Measurements from ENCODE around the gene NELFE. TPM values are rescaled to one million over a fixed set of nuclear protein-coding genes. Genes with fewer than 3 reads are reported as not detected.

NELFE gene
- total RNA-seq, 2 donors from 2014 or later: 69.7 to 70.9 TPM

DNA sequence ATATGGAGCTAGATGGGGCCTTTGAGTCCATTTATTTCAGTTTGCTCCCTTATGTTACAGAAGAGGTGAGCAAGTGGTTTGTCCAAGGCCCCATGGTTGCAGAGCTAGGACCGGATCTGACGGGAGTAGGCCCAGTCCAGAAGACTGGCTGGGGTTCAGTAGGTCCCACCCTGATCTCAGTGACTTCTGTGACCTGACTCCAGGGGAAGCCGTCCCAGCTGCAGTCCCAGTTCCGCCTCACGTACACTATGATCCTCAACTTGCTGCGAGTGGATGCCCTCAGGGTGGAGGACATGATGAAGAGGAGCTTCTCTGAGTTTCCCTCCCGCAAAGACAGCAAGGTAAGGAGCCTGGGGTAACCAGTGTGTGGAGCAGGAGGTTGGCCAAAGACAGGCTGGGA, 7.7 kb upstream of the NELFE start:
- ATAC-seq (no peak), DNase-seq (ENCODE audit: low spot score in 2 of 2) (no peak)
- H3K36me3 Mint-ChIP-seq: peaks cover 8 to 11% of the 10 kb centered on the region in 2 donors
- H3K27ac Mint-ChIP-seq: peak overlapping the region in 1 of 2 donors; percentile 75
- H3K9me3 Mint-ChIP-seq: no peaks in the 10 kb centered on the region

- Mint-ChIP-seq H3K36me3 (peaks cover 10 to 17% of the 10 kb centered on the region in 2 donors), H3K9me3 (no peaks in the 10 kb centered on the region), H3K27ac (peak overlapping the region in 1 of 2 donors; percentile 44)
- ATAC-seq (no peak), DNase-seq (ENCODE audit: low spot score in 2 of 2) (no peak)
Observed at GRCh38 chr6:31965700-31966099, 6.9 kb upstream of the NELFE start.

- Mint-ChIP-seq H3K36me3 (peaks cover 10 to 34% of the 10 kb centered on the region in 2 donors), H3K9me3 (no peaks in the 10 kb centered on the region), H3K27ac (peak overlapping the region; percentile 29 to 84)
- DNase-seq (ENCODE audit: low spot score in 2 of 2) (no peak), ATAC-seq (no peak)
Observed at GRCh38 chr6:31963921-31964320, 5.2 kb upstream of the NELFE start.

DNA sequence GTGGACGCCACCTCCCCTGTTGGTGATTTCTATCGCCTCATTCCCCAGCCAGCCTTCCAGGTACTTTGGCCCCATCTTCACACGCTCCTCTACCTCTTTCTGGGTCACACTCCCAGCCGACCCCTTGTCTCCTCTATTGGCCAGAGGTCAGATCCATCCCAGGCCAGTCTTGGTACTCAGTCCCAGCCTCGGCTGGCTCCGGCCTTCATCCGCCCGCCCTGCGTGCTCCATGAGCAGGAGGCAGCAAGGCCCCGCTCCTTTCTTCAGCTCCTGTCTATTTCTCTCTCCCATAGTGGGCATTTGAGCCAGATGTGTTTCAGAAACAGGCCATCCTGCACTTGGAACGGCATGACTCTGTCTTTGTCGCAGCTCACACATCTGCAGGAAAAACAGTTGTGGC, 2.8 kb upstream of the NELFE start:
- ATAC-seq: no peak
- DNase-seq (ENCODE audit: low spot score in 2 of 2): no peak
- H3K27ac Mint-ChIP-seq: peak overlapping the region; percentile 63 to 66
- peaks cover 16 to 43% of the 10 kb centered on the region in 2 donors for H3K36me3 Mint-ChIP-seq
- no peaks in the 10 kb centered on the region for H3K9me3 Mint-ChIP-seq

DNA sequence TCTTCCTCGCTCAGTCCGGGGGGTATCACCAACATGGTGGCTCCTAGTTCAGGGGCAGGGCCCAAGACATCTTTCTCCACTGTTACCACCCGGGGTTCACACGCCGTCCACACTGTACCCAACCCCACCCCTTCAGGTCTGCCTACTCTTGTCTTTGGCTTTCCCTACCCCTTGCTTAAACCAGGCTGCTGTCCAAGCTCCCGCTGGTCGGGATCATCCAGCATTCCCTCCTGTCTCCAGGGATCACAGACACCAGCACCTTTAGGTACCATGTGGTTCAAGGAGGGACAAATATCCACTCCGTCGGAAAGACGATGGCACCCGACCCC, 395 bp downstream of the NELFE start:
- DNase-seq (ENCODE audit: low spot score in 2 of 2) (no peak), ATAC-seq (no peak)
- H3K27ac Mint-ChIP-seq: peak overlapping the region; percentile 95 to 96
- H3K9me3 Mint-ChIP-seq: no peaks in the 10 kb centered on the region
- H3K36me3 Mint-ChIP-seq: peaks cover 21 to 48% of the 10 kb centered on the region in 2 donors

DNA sequence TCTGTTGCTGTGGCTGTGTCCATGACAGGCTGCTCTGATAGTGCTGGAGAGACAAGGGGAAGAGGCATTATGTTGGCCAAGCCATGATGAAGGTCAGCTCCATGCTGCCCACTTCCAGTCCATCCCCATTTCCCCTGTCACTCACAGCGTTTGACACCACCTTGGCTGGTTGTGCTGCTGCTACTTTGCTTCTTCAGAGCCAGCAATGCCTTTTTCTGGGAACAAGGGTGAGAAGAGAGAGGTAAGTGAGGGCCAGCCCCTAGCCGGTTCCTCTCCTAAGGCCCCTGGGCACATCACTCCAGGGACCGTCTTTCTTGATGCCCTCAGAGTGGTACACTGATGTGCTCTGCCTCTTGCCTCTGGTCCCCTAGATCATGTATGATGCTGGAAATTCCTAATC, 2.0 kb downstream of the NELFE start:
- Mint-ChIP-seq H3K9me3 (no peaks in the 10 kb centered on the region), H3K36me3 (peaks cover 26 to 40% of the 10 kb centered on the region in 2 donors), H3K27ac (peak overlapping the region in 1 of 2 donors; percentile 95)
- DNase-seq (ENCODE audit: low spot score in 2 of 2): no peak
- ATAC-seq: no peak

- H3K27ac Mint-ChIP-seq: peak overlapping the region in 1 of 2 donors; percentile 17
- DNase-seq (ENCODE audit: low spot score in 2 of 2): no peak
- no peaks in the 10 kb centered on the region for H3K9me3 Mint-ChIP-seq
- peaks cover 19 to 22% of the 10 kb centered on the region in 2 donors for H3K36me3 Mint-ChIP-seq
- ATAC-seq: no peak
Observed at GRCh38 chr6:31954511-31954910, 4.3 kb downstream of the NELFE start.

DNA sequence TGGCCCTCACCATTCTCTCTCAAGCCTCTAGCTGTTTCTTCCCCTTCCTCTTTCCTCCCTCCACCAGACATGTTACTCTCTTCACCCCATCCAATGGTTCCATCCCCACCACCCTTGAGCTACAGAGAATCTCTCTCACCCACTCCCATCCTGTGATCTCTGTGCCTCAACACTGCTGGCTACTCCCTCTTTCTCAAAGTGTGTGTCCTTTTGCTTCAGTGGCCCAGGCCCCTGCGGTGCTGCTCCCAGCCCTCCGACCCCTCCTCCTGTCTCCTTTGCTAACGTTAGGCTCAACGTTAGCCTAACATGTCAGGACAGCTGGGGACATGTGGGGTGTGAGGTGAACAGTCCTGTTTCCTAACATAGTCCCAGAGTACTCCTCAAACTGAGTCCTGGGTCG, 5.9 kb downstream of the NELFE start:
- H3K9me3 Mint-ChIP-seq: no peaks in the 10 kb centered on the region
- DNase-seq (ENCODE audit: low spot score in 2 of 2) (no peak), ATAC-seq (peak in 1 of 2 donors; percentile 9)
- peaks cover 9 to 22% of the 10 kb centered on the region in 2 donors for H3K36me3 Mint-ChIP-seq
- H3K27ac Mint-ChIP-seq: peak overlapping the region in 1 of 2 donors; percentile 34

- peak overlapping the region in 1 of 2 donors; percentile 34 for H3K27ac Mint-ChIP-seq
- H3K36me3 Mint-ChIP-seq: peaks cover 4 to 16% of the 10 kb centered on the region in 2 donors
Observed at GRCh38 chr6:31952140-31952805, 6.5 kb downstream of the NELFE start.

GRCh38 chr6:31949926-31950548, 8.7 kb downstream of the NELFE start:
- no peak for ATAC-seq
- DNase-seq (ENCODE audit: low spot score in 2 of 2): no peak
- Mint-ChIP-seq H3K9me3 (no peaks in the 10 kb centered on the region), H3K36me3 (peaks cover 4 to 15% of the 10 kb centered on the region in 2 donors), H3K27ac (peak overlapping the region in 1 of 2 donors; percentile 4)

More at GRCh38 chr6:31952140-31952805, 6.5 kb downstream of the NELFE start:
- no peaks in the 10 kb centered on the region for H3K9me3 Mint-ChIP-seq
- DNase-seq (ENCODE audit: low spot score in 2 of 2) (peak in 1 of 2 donors; percentile 48), ATAC-seq (peak; percentile 75 to 82)

DNA sequence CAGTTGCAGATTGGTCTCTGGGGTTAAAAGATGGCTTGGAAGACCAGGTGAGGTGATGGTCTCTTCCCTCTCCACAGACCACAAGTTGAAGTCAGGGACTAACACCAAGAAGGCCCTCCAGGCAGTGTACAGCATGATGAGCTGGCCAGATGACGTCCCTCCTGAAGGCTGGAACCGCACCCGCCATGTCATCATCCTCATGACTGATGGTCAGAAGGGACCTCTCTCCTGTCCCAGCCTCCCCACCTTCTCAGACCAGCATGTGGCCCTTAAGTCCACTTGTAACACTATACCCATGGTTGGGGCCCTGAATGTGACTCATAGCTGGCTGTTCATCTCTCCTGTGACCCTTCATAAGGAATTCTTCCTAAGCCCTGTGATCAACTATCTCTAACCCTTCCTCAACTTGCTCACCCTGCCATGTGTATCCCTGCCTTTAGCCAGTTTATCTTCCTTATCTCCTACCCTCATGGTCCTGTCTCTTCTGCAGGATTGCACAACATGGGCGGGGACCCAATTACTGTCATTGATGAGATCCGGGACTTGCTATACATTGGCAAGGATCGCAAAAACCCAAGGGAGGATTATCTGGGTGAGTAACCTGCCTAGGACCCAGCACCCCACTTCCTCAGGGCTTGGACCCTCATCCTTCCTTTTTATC, 9.9 kb downstream of the NELFE start:
- DNase-seq (ENCODE audit: low spot score in 2 of 2): no peak
- Mint-ChIP-seq H3K36me3 (peaks cover 0 to 9% of the 10 kb centered on the region in 2 donors), H3K9me3 (no peaks in the 10 kb centered on the region), H3K27ac (no peak overlapping the region)
- ATAC-seq: peak in 1 of 2 donors; percentile 15

DNA sequence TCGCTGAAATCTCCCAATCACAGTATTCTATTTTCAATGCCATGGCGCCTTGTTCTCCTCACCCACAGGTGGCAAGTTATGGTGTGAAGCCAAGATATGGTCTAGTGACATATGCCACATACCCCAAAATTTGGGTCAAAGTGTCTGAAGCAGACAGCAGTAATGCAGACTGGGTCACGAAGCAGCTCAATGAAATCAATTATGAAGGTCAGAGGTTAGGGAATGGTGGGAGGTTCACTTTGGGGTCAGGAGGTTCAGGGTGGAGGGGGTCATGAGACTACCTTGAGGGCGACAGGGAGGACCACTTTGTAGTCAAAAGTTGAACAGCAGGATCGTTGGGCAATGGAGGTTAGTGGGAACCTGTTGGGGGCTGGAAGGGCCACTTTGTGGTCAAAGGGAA, 10.5 kb downstream of the NELFE start:
- DNase-seq (ENCODE audit: low spot score in 2 of 2): no peak
- ATAC-seq: no peak
- Mint-ChIP-seq H3K9me3 (no peaks in the 10 kb centered on the region), H3K27ac (no peak overlapping the region), H3K36me3 (peaks cover 0 to 6% of the 10 kb centered on the region in 2 donors)

DNA sequence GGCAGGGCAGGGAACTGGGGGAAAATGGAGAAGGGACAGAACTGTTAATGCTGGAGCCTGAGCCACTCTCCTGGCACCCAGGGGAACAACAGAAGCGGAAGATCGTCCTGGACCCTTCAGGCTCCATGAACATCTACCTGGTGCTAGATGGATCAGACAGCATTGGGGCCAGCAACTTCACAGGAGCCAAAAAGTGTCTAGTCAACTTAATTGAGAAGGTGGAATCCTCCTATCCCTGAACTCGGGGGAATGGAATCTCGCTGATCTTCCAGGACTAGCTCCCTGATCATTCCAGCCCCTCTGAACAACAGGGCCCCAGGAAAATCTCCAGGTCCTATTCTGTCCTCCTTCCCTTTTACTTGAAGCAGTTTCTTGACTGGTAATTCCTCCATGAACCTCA, 10.9 kb downstream of the NELFE start:
- H3K36me3 Mint-ChIP-seq: peaks cover 0 to 1% of the 10 kb centered on the region in 2 donors
- H3K9me3 Mint-ChIP-seq: no peaks in the 10 kb centered on the region
- H3K27ac Mint-ChIP-seq: no peak overlapping the region
- ATAC-seq: no peak
- DNase-seq (ENCODE audit: low spot score in 2 of 2): no peak

DNA sequence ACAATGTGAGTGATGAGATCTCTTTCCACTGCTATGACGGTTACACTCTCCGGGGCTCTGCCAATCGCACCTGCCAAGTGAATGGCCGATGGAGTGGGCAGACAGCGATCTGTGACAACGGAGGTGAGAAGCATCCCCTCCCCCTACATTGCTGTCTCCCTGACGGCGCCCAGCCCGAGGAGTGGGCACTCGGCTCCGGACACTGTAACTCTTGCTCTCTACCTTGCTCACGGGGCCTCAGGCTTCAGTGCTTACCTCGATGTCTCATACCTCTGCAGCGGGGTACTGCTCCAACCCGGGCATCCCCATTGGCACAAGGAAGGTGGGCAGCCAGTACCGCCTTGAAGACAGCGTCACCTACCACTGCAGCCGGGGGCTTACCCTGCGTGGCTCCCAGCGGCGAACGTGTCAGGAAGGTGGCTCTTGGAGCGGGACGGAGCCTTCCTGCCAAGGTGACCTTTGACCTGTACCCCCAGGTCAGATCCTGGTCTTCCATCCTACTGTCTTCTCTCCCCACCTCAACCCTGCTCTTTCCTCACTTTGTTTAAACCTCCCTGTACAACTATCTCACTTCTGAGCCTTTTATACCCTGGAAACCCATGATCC, 11.6 kb downstream of the NELFE start:
- ATAC-seq (no peak), DNase-seq (ENCODE audit: low spot score in 2 of 2) (no peak)
- Mint-ChIP-seq H3K9me3 (no peaks in the 10 kb centered on the region), H3K27ac (peak overlapping the region in 1 of 2 donors; percentile 29), H3K36me3 (no peaks in the 10 kb centered on the region)

GRCh38 chr6:31946370-31946885, 12.3 kb downstream of the NELFE start:
- peak overlapping the region in 1 of 2 donors; percentile 82 for H3K27ac Mint-ChIP-seq
- no peaks in the 10 kb centered on the region for H3K36me3 Mint-ChIP-seq
- no peak for ATAC-seq
- DNase-seq (ENCODE audit: low spot score in 2 of 2): no peak
- no peaks in the 10 kb centered on the region for H3K9me3 Mint-ChIP-seq

GRCh38 chr6:31945507-31946369, 13.0 kb downstream of the NELFE start, which contains the start of gene CFB:
Gene CFB (plus strand): TSS chr6:31946095. CDS start chr6:31946222, 127 bp downstream.
- DNase-seq (ENCODE audit: low spot score in 2 of 2): no peak
- Mint-ChIP-seq H3K27ac (peak within 1 kb of the TSS; percentile 29 to 82), H3K36me3 (no peaks in the 10 kb centered on the region), H3K9me3 (no peaks in the 10 kb centered on the region)
- ATAC-seq: peak; percentile 32 to 56
